Measurements from ENCODE around the gene RMC1. TPM values are rescaled to one million over a fixed set of nuclear protein-coding genes. Genes with fewer than 3 reads are reported as not detected.

The RMC1 gene
- total and polyA plus RNA-seq, 2 of the 13 experiments (the other 11 are each of a cell fraction or from before 2014, with no cell fraction given) = 9.4 to 19.5 TPM

- TF ChIP-seq RERE (CRISPR knock-in tag; IDR thresholded peaks at IDR 0.05; ENCODE audit: low read depth) (peak; percentile 73; the same call in 1 of the 2 replicates), FOXK1 (CRISPR knock-in tag; IDR thresholded peaks at IDR 0.05; ENCODE audit: borderline replicate concordance, low read depth) (0 out of 2 replicates have a peak, but pooled peaks have one; percentile 49), AFF4 (CRISPR knock-in tag; IDR thresholded peaks at IDR 0.05) (no peak), LBX2 (CRISPR knock-in tag; IDR thresholded peaks at IDR 0.05; ENCODE audit: borderline replicate concordance) (no peak), ZNF136 (CRISPR knock-in tag; IDR thresholded peaks at IDR 0.05; ENCODE audit: low read depth) (peak; percentile 89; the same call in 1 of the 2 replicates), ZBTB7A (CRISPR knock-in tag; IDR thresholded peaks at IDR 0.05) (peak; percentile 59), ONECUT2 (CRISPR knock-in tag; IDR thresholded peaks at IDR 0.05) (no peak), ZNF691 (CRISPR knock-in tag; IDR thresholded peaks at IDR 0.05; ENCODE audit: borderline replicate concordance, low read depth) (no peak), NFE2L2 (IDR thresholded peaks at IDR 0.05; ENCODE audit: low read length) (no peak), HNF1A (IDR thresholded peaks at IDR 0.05; ENCODE audit: low read depth) (peak; percentile 42; the same call in 1 of the 2 replicates), HNF1A (CRISPR knock-in tag; IDR thresholded peaks at IDR 0.05; ENCODE audit: borderline replicate concordance) (peak; percentile 50; the same call in 1 of the 2 replicates), HOXA5 (CRISPR knock-in tag; IDR thresholded peaks at IDR 0.05) (peak; percentile 75; the same call in 1 of the 2 replicates), IRF2 (CRISPR knock-in tag; IDR thresholded peaks at IDR 0.05) (peak; percentile 84), ZNF121 (CRISPR knock-in tag; IDR thresholded peaks at IDR 0.05) (peak; percentile 69)
Observed at GRCh38 chr18:23556145-23556780, 53.0 kb downstream of the RMC1 start (continued).

Data from HepG2 (cell line).